ENCODE measurements around the gene CENPL. TPM values are rescaled to one million over a fixed set of nuclear protein-coding genes. Genes with fewer than 3 reads are reported as not detected.
"Not testable (repeated sequence)": the region's sequence is repeated elsewhere in the genome, so short reads cannot be mapped to it uniquely, and the experiment has no call there.

The CENPL gene
- total RNA-seq, 1 donor from 2014 or later: 3.9 TPM

GRCh38 chr1:173861731-173862145 lies 37.1 kb upstream of the CENPL start:
- DNase-seq (ENCODE audit: low spot score): no peak
- intact Hi-C loops (cut with DNase I): no loop called here

DNA sequence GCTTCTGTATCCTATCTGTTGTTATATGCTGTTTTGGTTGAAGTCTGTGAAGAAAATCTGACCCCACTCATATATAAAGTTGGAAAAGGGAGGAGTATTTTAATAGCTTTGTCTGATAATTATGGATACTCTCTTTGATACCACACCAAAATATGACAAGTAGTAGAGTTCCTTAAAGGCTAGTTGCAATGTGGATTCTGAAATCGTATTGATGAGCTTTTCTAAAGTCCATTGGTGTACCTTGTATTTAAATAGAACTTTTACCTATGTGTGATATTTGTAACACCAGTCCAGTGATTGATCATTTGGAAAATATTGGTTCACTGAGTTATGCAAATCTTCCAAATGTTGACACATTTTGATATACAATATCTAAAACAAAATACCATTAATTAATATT lies 35.4 kb upstream of the CENPL start:
- intact Hi-C loops (cut with DNase I): no loop called here
- DNase-seq (ENCODE audit: low spot score): no peak

GRCh38 chr1:173859547-173859946 lies 34.9 kb upstream of the CENPL start:
- intact Hi-C loops (cut with DNase I); DNase-seq (ENCODE audit: low spot score): not testable (repeated sequence)

DNA sequence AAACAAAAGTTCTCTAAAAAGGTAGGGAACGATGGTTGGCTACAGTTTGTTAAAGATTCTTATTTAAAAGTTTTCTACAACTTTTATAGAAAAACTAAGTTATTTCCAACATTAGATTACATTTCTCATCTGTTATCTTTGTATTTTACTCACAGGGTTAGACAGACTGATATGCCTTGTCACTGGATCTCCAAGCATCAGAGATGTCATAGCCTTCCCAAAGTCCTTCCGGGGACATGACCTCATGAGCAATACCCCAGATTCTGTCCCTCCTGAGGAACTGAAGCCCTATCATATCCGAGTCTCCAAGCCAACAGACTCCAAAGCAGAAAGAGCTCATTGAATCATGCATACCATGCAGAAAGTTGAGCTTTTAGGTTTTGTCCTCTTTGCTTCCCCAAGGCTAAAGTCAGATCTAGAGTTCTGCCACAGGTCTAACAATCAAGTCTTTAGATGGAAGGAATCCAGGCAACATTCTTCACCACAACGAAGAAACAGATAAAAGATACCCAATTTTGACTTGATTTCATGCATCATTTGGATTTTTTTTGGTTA lies 32.8 kb upstream of the CENPL start:
- intact Hi-C loops (cut with DNase I): no loop called here
- no peak for DNase-seq (ENCODE audit: low spot score)

DNA sequence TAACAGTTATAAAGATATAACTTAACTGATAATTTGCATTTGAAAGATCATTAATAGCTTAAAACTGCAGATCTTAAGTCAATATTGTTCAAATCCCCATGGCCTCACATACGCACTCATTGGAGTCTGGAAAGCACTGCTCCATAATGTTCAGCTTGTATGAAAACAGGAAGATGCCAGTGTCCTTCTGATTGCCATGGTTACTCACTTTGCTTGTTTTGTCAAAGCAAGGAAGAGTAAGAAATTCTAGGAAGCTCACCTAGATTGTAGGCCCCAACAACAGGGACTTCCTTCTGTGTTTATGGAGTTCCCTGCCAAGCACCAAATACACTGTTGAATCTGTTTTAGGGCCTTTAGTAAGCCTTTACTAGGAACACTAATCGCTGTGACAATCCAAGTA lies 32.2 kb upstream of the CENPL start:
- intact Hi-C loops (cut with DNase I): no loop called here
- DNase-seq (ENCODE audit: low spot score): no peak

DNA sequence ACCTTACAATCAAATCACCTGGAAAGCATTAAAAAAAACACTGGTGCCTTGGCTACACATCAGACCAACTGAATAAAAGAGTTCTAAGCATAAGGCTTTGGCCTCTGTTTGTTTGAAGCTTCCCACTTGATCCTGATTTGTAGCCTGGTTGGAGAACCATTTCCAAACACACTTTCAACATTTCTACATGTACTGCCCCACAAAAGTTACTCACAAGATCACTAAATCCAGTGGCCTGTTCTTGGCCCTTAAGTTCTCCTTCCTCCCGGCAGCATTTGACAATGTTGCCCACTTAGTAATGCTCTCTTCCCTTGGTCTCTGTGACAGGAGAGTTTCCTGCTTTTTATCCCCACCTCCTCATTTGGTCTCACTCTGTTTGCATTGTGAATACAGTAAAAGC lies 31.3 kb upstream of the CENPL start:
- intact Hi-C loops (cut with DNase I): no loop called here
- no peak for DNase-seq (ENCODE audit: low spot score)

GRCh38 chr1:173853074-173853473 lies 28.4 kb upstream of the CENPL start:
- intact Hi-C loops (cut with DNase I): no loop called here
- DNase-seq (ENCODE audit: low spot score): no peak

- intact Hi-C loops (cut with DNase I): no loop called here
- no peak for DNase-seq (ENCODE audit: low spot score)
Observed at GRCh38 chr1:173852105-173852504, 27.4 kb upstream of the CENPL start.

- intact Hi-C loops (cut with DNase I): no loop called here
- no peak for DNase-seq (ENCODE audit: low spot score)
Observed at GRCh38 chr1:173832748-173833147, 8.1 kb upstream of the CENPL start.

DNA sequence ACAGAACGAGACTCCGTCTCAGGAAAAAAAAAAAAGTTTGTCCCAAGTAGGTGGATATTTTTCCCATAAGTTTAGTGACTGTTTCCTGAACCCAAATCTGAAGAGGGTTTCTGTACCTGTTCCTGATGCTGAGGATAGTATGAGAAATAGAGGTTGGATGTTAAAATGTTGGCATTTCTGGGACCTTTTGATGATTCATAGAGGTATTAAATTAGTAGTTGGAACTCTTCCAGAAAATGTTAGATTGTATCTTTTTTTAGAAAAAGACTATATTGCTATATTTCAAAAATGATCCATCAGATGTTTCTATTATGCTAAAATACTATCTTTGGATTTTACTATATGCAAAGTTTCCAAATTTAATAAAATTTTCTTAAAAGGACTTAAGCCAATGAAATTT lies 2.9 kb upstream of the CENPL start:
- intact Hi-C loops (cut with DNase I): no loop called here
- DNase-seq (ENCODE audit: low spot score): no peak

DNA sequence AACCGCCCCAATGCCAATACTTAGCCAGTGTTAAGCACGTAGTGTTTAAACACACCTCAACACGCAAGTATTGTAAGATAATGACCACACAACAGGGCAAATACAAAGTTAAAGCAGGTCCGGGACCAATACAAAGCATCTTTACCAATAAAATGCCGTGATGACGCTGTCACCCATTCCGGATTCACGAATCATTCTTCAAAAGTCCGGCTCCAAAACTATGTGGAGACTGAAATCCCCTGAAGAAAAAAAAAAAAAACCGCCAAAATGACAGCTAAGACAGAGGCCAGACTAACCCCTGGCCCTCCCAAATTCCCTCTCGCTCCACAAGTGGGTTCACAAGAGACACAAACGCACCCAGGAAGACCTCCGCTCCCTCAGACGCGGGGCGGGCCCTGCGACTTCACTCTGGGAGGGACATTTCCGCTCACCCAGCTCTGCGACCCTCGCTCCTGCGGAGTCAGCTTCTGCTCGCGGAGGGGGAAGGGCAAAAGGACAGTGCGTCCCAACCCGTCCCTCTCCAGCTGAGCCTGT lies 835 bp downstream of the CENPL start:
- no peak for DNase-seq (ENCODE audit: low spot score)
- intact Hi-C loops (cut with DNase I): loop anchor here (1.0 to 5.0 kb wide), 4 partner anchors 44 to 395 kb away; partner anchors contain the start of genes PRDX6 and ZBTB37

DNA sequence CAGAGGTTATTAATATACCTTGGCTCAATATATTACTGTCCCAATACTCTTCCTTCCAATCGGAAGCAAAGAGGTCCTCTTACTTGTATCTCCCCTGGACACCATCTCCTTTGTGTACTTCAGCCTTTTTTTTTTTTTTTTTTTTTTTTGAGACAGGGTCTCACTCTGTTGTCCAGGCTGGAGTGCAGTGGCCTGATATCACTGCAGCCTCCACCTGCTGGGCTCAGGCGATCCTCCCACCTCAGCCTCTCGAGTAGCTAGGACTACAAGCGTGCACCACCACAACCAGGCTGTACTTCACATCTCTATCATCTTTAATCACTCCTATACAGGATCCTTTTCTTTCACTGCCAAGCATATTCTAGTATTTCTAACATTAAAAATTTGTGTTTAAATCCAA lies 3.0 kb downstream of the CENPL start:
- intact Hi-C loops (cut with DNase I): loop anchor here (5.0 kb wide), 1 partner anchor 104 kb away; no protein-coding TSS in a partner anchor
- DNase-seq (ENCODE audit: low spot score): no peak

GRCh38 chr1:173818459-173818858 lies 6.2 kb downstream of the CENPL start:
- intact Hi-C loops (cut with DNase I): no loop called here

DNA sequence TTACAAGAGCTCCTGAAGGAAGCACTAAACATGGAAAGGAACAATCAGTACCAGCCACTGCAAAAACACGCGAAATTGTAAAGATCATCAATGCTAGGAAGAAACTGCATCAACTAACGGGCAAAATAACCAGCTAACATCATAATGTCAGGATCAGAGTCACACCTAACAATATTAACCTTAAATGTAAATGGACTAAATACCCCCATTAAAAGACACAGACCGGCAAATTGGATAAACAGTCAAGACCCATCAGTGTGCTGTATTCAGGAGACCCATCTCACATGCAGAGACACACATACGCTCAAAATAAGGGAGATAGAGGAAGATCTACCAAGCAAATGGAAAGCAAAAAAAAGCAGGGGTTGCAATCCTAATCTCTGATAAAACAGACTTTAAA lies 11.0 kb downstream of the CENPL start:
- DNase-seq (ENCODE audit: low spot score); intact Hi-C loops (cut with DNase I): not testable (repeated sequence)

More at GRCh38 chr1:173818459-173818858, 6.2 kb downstream of the CENPL start:
- DNase-seq (ENCODE audit: low spot score): no peak

DNA sequence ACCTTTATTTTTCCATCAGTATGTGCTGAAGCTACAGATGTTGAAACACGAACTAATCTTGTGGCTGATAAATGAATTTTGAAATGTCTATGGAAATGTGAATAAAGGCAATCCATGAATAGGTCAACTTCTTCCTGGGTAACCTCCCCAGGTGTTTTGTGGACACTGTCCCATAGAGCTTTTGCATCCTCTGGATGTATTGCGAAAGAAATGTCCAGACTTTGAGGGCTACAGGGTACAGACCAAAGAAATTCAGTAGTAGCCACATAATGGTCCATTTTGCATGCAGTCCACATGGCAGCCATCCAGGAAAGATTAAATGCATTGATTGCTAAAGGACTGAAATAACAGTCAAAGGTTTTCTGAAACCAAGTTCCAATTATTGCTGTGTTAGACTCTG lies 21.7 kb downstream of the CENPL start:
- intact Hi-C loops (cut with DNase I): no loop called here
- DNase-seq (ENCODE audit: low spot score): no peak

GRCh38 chr1:173799995-173800394 lies 24.7 kb downstream of the CENPL start:
- intact Hi-C loops (cut with DNase I); DNase-seq (ENCODE audit: low spot score): not testable (repeated sequence)

GRCh38 chr1:173798078-173798477 lies 26.6 kb downstream of the CENPL start:
- DNase-seq (ENCODE audit: low spot score): no peak

GRCh38 chr1:173789841-173790240 lies 34.8 kb downstream of the CENPL start:
- no peak for DNase-seq (ENCODE audit: low spot score)
- intact Hi-C loops (cut with DNase I): no loop called here

More at GRCh38 chr1:173798078-173798477, 26.6 kb downstream of the CENPL start:
- intact Hi-C loops (cut with DNase I): no loop called here

GRCh38 chr1:173784997-173785396 lies 39.7 kb downstream of the CENPL start:
- DNase-seq (ENCODE audit: low spot score): no peak
- intact Hi-C loops (cut with DNase I): no loop called here

DNA sequence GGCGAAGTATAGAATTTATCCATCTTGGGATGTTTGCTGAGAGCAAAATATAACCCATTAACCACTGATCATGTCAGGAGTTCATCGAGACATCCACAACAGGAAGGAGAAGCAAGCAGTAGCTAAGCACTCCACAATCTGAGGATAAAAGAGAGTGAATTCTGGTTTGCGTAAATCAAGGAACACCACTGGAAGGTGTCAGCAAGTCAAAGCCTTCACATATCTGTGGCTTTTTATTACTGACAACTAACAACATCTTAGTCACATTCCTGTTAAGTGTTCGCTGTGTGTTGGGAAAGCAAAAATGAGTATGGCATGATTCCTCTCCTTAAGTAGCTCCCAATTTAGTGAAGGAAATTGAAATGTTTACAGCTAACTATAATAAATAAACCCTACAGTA lies 44.7 kb downstream of the CENPL start:
- no peak for DNase-seq (ENCODE audit: low spot score)
- intact Hi-C loops (cut with DNase I): no loop called here

GRCh38 chr1:173775578-173776226 lies 49.0 kb downstream of the CENPL start:
- intact Hi-C loops (cut with DNase I): no loop called here
- no peak for DNase-seq (ENCODE audit: low spot score)
